GM18498 (cell line): Measurements from ENCODE around the gene SNAPC2.

ENCODE experiments used
- ATAC-seq: cut with Tn5 transposase; IDR thresholded peaks from one replicate; pipeline ENCODE4 v1.9.1; 2021; ENCODE audit warnings: mild to moderate bottlenecking, moderate library complexity; ENCODE audit not compliant: unreplicated experiment

SNAPC2 gene, protein sequence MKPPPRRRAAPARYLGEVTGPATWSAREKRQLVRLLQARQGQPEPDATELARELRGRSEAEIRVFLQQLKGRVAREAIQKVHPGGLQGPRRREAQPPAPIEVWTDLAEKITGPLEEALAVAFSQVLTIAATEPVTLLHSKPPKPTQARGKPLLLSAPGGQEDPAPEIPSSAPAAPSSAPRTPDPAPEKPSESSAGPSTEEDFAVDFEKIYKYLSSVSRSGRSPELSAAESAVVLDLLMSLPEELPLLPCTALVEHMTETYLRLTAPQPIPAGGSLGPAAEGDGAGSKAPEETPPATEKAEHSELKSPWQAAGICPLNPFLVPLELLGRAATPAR

DNA sequence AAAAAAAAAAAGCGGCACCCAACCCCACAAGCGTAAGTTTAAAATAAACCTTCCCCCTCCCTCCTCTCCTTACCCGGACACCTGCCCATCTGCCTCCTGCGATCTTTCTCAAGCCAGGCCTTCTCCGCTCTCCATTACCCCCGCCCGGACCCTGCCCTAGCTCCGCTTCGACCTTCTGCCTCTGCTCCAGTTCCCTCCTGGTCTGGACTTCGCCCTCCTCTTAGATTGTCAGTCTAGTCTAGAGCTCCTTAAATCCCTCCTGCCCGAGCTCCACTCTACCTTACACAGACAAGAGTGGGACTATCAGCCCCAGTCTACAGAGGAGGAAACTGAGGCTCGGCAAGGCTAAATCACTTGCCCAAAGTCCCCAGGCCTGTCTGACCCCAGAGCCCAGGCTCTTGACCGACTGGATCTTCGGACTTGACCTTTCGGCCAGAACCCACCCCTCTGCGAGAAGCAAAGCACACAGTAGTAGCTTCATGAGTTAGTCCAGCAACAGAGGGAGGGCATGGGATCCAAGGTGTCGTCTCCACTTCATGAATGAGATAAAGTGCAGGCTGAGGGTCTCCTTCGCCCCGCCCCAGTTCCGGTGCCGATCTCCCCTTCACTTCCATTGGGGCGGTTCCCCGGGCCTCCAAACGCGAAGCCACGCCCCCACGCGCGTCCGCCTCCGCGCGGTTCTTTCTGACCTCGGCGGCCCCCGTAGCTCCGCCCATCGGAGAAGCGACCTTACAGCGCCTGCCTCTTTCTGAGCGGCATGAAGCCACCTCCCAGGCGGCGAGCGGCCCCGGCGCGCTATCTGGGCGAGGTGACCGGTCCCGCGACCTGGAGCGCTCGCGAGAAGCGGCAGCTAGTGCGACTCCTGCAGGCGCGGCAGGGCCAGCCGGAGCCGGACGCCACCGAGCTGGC lies at the start of gene SNAPC2:
Gene SNAPC2 (plus strand): TSS at position 729 of the 909 bp plus-strand sequence. CDS start 29 bp downstream, at position 758.
- peak; percentile 70 for ATAC-seq

DNA sequence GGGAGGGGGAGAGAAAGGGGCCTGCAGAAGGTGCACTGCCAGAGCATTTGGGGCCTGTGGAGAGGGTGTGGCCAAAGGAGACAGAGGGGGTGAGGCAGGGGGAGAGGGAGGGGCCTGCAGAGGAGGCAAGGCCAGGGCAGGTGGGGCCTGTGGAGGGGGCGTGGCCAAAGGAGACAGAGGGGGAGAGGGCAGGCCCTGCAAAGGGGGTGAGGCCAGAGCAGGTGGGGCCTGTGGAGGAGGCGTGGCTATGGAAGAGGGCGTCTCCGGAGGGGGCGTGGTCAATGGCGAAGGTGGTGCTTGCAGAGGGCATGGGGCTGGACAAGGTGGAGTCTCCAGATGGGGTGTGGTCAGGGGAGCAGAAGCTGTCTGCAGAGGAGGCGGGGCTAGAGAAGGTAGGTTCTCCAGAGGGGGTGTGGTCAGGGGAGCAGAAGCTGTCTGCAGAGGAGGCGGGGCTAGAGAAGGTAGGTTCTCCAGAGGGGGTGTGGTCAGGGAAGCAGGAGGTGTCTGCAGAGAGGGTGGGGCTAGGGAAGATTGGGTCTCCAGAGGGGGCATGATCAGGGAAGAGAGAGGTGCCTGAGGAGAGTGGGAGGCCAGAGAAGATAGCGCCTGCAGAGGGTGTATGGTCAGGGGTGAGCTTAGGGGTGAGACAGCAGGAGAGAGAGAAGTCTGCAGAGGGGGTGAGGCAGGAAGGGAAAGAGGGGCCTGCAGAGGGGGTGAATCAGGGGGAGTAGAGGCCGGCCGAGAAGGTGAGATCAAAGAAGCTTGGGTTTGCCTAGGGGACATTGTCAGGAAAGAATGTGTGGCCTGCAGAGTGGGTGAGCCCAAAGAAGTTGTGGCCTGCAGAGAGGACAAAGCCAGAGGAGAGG lies 49.3 kb upstream of the SNAPC2 start:
- no peak for ATAC-seq

DNA sequence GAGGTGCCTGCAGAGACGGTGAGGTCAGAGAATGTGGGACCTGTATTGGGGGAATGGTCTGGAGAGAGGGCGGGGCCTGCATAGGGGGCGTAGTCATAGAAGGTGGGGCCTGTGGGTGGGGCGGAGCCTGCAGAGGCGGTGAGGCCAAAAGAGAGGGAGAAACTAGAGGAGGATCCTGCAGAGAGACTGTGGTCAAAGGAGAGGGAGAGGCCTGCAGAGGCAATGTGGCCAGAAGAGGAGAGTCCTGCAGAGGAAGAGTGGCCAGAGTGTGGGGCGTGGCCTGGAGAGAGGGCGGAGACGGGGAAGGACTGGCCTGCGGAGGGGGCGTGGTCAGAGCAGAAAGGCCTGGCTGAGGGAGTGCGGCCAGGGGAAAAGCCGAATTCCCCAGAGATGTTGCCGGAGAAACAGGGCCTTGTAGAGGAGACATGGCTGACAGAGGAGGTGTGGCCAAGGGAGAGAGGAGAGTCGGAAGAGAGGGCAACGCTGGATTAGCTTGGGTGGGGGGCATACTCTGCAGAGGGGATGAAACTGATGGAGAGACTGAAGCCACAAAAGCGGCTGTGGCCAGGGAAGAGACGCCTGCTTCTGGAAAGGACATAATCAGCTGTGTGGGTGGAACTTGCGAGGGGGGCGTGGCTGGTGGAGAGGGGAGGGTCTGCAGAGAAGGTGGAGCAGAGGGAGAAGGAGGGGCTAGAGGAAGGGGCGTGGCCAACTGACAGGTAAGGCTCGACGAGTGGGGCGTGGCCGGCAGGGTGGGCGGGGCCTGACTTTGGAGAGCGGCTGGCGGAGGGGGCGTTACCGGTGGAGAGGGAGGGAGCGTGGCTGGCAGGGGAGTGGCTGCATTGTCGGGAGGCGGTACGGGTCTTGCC lies 48.5 kb upstream of the SNAPC2 start:
- ATAC-seq, result no peak

DNA sequence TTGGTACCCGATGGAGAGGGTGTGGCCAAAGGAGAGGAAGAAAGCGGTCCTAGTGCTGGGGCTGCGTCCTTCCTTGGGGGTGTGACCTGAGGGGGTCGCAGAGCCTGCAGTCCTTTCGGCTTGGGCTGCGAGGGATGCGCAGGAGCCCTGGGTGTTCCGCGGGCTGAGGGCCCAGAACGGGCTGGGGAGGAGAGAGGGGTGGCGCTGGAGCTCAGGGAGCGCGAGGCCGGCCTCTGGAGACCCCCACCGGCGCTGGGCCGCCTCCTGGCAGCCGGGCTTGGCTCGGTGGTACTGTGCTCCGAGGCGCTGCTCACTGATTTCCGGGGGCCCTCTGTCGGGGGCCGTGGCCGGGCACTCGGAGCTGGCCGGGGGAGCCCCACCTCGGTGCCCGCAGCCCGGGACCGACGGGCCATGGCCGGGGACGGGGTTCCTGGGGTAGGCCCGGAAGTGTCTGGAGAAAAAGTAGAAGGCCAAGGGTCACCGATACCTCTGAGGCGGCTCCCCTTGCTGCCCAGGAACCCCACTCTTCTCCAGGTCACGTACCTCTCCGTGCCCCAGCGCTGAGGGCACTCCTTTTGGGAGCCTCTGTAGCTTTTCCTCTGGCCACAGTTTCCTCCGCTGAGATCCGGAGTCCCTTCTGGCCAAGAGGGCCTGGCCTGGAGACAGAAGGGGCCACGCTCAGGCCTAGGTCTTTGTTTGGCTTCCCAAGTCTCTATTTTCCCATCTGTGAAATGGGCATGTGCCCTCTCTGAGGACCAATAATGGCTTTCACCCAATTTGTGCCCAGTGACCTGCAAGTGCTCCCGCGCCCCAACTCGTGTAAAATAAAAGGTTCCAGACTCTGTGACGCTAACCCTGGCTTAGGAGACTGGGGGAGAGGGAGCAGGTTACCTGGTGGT lies 47.6 kb upstream of the SNAPC2 start:
- no peak for ATAC-seq

DNA sequence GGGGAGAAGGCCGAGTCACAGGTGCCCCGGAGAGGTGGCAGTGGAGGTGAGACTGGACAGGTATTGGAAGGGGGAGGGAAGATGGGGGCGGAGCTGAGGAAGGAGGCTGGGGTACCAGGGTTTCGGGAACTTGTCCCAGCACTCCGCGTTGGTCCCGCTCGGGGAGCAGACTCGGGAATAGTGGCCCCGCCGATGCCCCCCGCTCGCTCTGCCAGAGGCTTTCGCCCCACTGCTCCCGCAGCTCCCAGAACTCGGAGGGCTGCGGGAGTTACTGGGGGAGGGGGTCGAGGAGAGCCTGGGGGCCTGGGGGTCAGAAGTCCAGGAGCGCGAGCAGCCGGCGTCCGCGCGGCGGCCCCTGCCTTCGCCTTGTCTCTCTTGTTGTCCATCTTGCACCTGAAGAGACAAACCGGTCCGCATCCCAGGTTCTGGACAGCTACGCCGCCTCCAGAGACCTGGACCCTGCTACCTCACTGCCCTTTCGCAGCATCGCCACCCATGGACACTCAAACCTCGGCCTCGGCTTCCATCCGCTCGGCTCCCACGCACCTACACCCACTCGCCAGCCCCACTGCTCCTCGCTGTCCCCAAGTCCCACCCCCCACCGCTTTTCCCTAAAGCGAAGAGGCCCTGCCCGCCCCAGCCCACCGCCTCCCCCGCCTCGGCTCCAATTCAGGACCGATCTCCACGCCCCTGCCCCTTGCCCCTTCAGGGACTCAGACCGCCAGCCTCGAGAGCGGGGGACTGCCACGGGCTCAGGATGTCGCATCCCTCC lies 46.6 kb upstream of the SNAPC2 start:
- ATAC-seq, result no peak

DNA sequence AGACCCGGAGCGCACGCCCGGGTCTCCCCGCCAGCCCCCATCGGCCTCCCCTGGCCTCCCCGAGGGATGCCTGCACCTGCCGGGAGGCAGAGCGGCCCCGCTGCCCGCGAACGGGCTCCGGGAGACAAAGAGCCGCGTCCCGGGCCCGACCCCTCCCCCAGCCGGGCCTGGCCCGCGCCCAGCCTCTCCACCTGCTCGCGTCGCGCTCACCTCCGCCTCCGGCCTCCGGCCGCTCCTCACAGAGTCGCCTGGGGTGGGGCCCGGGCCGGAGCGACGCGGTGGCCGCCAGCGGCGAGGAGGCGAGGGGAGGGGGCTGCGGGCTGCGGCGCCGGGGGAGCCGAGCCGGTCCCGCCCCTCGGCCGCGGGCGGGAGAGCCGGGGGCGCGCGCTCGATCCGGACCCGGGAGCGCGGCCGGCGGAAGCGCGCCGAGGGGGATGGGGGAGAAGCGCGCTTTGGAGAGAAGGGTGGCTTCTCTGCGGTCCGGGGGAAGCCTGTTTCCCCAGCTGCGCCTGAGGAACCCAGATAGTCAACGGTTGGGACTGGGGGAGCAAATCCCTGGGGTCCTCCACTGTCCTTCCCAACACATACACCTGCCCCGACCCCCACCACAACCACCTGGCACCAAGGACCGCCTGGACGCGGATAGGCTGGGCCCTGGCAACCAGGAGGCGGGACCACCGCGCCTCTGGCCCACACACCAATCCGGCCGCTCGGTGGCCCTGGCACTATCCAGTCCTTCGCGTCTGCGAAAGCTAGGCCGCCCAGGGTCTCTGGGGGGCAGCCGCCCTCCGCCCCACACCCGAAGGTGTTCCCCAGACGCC lies 45.9 kb upstream of the SNAPC2 start, which contains the start of gene PRR36:
Gene PRR36 (minus strand): TSS at position 315 of the 821 bp plus-strand sequence. CDS start 701 bp downstream, outside the sequence.
- ATAC-seq, result no peak

DNA sequence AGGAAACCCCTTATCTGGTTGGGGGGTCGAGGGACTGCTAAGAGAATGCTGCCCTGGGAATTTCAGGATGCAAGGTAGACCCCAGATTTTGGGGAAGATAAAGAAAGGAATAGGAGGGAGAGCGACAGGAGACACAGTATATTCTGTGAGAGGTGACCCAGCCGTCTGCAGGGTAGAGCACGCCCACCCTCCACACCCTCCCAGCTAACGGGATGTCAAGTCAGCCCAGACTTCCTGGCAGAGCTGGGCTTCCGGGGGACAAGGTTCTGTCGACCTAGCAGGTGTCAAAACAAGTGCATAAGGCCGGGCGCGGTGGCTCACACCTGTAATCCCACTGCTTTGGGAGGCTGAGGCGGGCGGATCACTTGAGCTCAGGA lies 45.3 kb upstream of the SNAPC2 start:
- ATAC-seq, result no peak

DNA sequence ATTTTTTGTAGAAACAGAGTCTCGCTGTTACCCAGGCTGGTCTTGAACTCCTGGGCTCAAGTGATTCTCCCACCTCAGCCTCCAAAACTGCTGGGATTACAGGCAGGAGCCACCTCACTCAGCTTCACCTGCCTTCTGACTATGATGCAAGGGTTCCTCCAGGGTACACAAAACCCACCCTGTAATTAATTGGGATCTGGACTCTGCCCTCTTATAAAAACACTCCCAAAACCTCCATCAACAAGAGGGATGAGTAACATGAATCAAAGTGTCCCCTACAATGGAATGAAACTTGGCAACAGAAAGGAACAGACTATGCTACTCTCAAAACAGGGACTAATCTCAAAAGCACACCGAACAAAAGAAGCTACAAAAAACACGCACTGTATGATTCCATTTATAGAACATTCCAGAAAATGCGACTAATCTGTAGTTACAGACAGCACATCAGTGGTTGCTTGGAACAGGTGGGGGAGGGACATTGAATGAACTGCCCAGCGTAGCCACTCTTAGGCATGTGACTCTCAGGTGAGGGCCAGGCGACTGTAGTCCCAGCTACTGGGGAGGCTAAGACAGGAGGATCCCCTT lies 42.8 kb upstream of the SNAPC2 start:
- ATAC-seq, result no peak

DNA sequence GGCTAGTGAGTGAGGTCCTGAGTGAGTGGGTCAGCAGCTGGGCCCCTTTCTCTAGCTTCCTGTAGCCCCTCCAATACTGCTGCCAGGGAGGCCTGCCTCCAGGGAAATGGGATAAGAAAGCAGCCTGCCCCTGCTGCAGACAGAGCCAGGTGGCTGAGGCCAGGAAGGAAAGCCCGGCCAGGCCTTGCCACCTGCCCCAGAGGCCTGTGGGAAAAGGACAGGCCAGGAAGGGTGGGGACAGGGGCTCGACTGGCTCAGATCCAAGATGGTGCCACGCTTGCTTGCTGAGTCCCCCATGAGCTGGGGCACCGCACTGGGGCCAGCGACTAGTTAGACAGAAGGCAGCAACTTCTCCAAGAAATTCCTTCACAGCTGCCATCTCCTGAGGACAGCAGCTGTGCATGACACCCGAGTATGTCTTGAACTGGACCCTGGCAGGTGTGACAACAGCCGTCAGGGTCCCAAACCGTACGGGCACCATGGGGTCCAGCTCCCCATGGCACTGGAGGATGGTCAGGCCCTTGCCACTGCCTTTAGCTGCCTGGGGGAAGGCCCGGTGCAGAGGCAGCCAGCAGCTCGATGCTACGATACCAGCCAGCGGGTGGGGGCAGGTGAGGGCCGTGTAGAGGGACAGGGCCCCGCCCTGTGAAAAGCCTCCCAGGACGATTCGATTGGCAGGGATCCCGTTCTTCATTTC lies 40.9 kb upstream of the SNAPC2 start:
- ATAC-seq, result no peak

DNA sequence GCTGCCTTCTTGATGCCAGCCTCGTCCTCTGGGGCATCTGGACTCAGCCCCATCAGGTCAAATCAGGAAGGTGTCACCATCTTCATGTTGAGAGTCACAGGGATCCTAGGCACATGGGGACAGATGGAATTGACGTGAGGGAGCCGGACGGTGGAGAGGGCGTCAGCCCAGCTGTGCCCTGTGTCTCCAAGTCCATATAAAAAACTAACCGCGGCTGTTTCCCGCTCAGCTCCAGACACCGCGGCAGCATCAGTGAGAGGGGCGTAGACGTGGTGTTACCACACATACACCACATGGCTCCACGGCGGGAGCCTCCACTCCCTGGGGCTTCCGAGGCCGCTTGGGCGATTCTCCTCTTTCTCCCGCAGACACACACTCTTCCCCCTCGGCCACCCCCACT lies 40.3 kb upstream of the SNAPC2 start:
- ATAC-seq, result no peak

DNA sequence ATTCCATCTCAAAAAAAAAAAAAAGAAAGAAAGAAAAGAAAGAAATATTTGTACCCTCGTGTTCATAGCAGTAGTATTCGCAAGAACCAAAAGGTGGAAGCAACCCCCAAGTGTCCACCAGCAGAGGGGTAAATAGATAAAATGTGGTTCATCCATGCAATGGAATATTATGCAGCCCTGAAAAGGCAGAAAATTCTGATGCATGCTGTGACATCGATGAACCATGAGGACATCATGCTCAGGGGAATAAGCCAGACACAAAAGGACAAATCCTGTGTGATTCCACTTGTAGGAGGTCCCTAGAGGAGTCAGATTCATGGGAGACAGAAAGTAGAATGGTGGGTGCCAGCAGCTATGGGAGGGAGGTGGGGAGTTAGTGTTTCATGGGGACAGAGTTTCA lies 38.2 kb upstream of the SNAPC2 start:
- ATAC-seq, result no peak

DNA sequence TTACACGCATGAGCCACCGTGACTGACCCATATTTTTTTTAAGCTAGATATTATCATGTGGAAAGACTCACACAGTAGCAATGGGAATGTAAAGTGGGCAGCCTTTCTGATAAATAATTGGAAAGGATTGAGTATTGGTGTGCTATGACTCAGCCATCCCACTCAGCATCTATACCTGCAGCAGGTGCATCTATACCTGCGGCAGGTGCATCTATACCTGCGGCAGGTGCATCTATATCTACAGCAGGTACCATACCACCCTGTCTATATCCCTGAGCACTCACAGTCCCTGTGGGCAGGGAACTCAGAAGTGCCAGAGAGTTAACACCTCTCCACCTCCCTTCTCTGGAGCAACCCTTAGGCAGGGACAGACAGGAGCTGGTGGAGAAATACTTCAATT lies 37.0 kb upstream of the SNAPC2 start:
- no peak for ATAC-seq

DNA sequence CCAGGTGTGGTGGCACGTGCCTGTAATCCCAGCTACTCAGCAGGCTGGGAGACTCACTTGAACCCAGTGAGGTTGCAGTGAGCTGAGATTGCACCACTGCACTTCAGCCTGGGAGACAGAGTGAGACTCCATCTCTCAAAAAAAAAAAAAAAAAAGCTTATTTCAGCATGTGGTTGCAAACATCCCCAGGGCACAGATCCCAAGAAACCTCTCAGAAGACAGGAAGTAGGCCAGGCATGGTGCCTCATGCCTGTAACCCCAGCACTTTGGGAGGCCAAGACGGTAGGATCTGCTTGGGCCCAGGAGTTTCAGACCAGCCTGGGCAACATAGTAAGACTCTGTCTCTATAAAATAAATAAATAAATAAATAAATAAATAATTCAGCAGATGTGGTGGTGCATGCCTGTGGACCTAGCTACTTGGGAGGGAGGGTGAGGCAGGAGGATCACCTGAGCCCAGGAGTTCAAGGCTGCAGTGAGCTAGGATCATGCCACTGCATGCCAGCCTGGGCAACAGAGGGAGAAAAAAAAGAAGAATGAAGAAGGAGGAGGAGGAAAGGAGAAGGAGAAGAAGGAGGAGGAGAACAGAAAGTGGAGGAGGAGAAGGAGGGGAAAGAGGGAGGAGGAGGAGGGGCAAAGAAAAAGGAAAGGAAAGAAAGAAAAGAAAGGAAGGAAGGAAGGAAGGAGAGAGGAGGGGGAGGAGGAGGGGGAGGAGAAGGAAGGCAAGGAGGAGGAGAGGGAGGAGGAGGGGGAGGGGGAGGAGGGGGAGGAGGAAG lies 36.2 kb upstream of the SNAPC2 start:
- no peak for ATAC-seq

DNA sequence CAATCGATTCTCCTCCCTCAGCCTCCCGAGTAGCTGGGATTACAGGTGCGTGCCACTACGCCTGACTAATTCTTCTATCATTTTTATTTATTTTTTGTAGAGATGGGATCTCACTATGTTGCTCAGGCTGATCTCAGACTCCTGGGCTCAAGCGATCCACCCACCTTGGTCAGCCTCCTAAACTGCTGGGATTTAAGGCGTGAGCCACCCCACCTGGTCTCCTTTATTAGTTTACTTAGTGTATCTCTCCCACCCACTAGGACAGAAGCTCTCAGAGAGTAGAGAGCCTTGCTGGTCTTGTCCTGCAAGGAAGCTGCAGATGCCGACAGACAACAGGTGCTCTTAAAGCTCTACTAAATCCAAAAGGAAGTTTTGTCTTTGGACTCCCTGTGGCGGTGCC lies 34.3 kb upstream of the SNAPC2 start:
- no peak for ATAC-seq

DNA sequence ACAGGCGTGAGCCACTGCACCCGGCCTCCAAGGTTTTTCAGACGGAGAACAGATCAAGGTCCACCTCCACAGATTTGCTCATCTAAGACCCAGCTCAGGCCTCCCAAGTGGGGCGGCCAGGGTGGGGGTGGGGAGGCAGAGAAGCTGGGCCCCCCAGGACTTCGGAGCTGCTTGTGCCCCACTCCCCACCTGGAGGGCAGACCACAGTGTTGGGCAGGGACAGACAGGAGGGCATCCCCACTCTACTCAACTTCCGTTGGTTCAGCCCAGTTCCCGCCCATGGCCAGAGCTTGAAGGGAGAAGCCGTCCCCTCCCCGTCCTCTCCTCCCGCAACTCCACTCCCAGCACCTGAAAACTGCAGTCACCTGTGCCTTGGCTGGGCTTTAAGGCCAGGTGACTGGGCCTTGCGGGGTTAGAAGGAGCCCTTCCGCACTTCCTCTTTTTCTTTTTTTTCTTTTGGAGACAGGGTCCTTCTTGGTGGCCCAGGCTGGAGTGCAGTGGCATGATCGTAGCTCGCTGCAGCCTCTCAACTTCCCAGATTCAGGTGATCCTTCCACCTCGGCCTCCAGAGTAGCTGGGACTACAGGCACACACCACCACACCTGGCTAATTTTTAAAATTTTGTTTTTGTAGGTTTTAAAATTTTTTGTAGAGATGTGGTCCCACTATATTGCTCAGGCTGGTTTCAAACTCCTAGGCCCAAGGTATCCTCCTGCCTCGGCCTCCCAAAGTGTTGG lies 32.6 kb upstream of the SNAPC2 start:
- ATAC-seq, result no peak
